ENCODE data around the gene CACNA2D2. TPM values are rescaled to one million over a fixed set of nuclear protein-coding genes. Genes with fewer than 3 reads are reported as not detected.

The CACNA2D2 gene
- total and polyA plus RNA-seq, 2 of the 13 experiments (the other 11 are each of a cell fraction or from before 2014, with no cell fraction given) = not detected

- no peaks in the 10 kb centered on the region for H3K9me3 ChIP-seq (ENCODE audit: low read length)
- H3K36me3 ChIP-seq (replicated peaks in 1 of 2; ENCODE audit: control insufficient read depth in 1 of 2, insufficient read depth in 2 of 2, low read length in 2 of 2) = no peaks in the 10 kb centered on the region
- no peak overlapping the region for H2AFZ ChIP-seq (ENCODE audit: low read length)
- WGBS (ENCODE audit: low lambda C conversion rate) = no CpG with 5 or more reads among the region's 5 CpGs
- no peak overlapping the region for H3K9ac ChIP-seq (ENCODE audit: insufficient read depth, low read depth, low read length)
- H3K27me3 ChIP-seq (ENCODE audit: control insufficient read depth in 1 of 2, insufficient read depth in 2 of 2, low read length in 2 of 2) = peaks cover 3 to 67% of the 10 kb centered on the region in 2 experiments; a peak in 4 of 5 replicates
- FAIRE-seq (no peak), ATAC-seq (no peak), DNase-seq (ENCODE audit: low spot score) (no peak)
- H3K4me2 ChIP-seq (ENCODE audit: low read depth, low read length) = no peak overlapping the region
- in situ Hi-C loops (cut with HindIII; ENCODE audit: extremely low pct_ligation_motif_present, low pct_unique_long_range_greater_than_20kb) = no loop called here
- no peaks in the 10 kb centered on the region for H4K20me1 ChIP-seq (ENCODE audit: insufficient read depth, low read length)
- no peak overlapping the region for H3K27ac ChIP-seq (ENCODE audit: extremely low read length, insufficient read depth, low read length)
- H3K79me2 ChIP-seq (ENCODE audit: insufficient read depth, low read length) = no peaks in the 10 kb centered on the region
- intact Hi-C loops (cut with micrococcal nuclease; ENCODE audit: unreplicated experiment) = no loop called here
- CTCF ChIA-PET (ENCODE audit: low intra/inter-chr PET ratio, low total read pairs) = no interaction called here
- POLR2A ChIA-PET = no interaction called here
- peaks cover 17% of the 10 kb centered on the region for H3K4me1 ChIP-seq (ENCODE audit: insufficient read depth, low read length)
- TF ChIP-seq SAFB2 (CRISPR knock-in tag; IDR thresholded peaks at IDR 0.05; ENCODE audit: borderline replicate concordance, low read depth) (no peak), THYN1 (CRISPR knock-in tag; IDR thresholded peaks at IDR 0.05; ENCODE audit: borderline replicate concordance, low read depth) (no peak), MTERF4 (CRISPR knock-in tag; IDR thresholded peaks at IDR 0.05) (no peak), NCOA1 (CRISPR knock-in tag; IDR thresholded peaks at IDR 0.05) (no peak), ZNF232 (CRISPR knock-in tag; IDR thresholded peaks at IDR 0.05; ENCODE audit: borderline replicate concordance) (no peak), ARID4A (CRISPR knock-in tag; IDR thresholded peaks at IDR 0.05; ENCODE audit: borderline replicate concordance) (no peak), ZNF280B (CRISPR knock-in tag; IDR thresholded peaks at IDR 0.05; ENCODE audit: borderline replicate concordance) (no peak)
- H3K4me3 ChIP-seq (replicated peaks in 1 of 3; ENCODE audit: insufficient read depth in 1 of 3, low read depth in 2 of 3, low read length in 3 of 3) = no peak overlapping the region
- BruUV-seq (replicated peaks) = no TSS peak
These were observed 111.2 kb downstream of the CACNA2D2 start for GRCh38 chr3:50392101-50392715.

Measured in HepG2 (cell line).